ENCODE measurements around the gene ENO2. TPM values are rescaled to one million over a fixed set of nuclear protein-coding genes. Genes with fewer than 3 reads are reported as not detected.
"Not testable (repeated sequence)": the region's sequence is repeated elsewhere in the genome, so short reads cannot be mapped to it uniquely, and the experiment has no call there.

Gene ENO2
- total RNA-seq, 4 donors from 2014 or later = 13.0 to 25.3 (median 19.8) TPM

DNA sequence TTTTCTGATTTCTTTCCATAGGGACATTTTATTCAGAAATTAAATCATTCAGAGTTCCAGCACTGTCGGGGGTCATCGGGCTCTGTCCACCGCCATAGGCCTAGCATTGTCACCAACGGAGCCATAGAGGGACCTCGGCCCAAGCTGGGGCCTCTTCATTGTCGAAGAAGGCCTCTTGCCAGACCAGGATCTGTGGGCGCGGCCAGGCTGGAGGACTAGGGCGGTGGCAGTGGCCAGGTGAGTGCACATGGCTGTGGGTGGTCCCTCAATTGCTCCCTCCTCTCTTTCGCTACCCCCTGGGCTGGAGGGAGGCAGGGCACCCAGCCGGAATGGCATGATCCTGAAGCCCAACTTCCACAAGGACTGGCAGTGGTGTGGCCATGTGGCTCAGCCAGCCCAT, 30.7 kb upstream of the ENO2 start:
- Histone ChIP-seq H3K36me3 (peaks cover 0 to 10% of the 10 kb centered on the region in 2 donors), H3K4me3 (replicated peaks in 1 of 3) (no peak overlapping the region), H3K27ac (no peak overlapping the region), H3K9me3 (no peaks in the 10 kb centered on the region), H3K4me1 (peaks cover 0 to 7% of the 10 kb centered on the region in 2 donors), H3K27me3 (no peaks in the 10 kb centered on the region)
- DNase-seq = no peak
- WGBS, 2 donors = 96 to 97% methylated on average over 9 to 11 of the region's 11 CpGs
- TF ChIP-seq POLR2A (IDR thresholded peaks at IDR 0.05) = no peak
- TF ChIP-seq, protein P1, sequence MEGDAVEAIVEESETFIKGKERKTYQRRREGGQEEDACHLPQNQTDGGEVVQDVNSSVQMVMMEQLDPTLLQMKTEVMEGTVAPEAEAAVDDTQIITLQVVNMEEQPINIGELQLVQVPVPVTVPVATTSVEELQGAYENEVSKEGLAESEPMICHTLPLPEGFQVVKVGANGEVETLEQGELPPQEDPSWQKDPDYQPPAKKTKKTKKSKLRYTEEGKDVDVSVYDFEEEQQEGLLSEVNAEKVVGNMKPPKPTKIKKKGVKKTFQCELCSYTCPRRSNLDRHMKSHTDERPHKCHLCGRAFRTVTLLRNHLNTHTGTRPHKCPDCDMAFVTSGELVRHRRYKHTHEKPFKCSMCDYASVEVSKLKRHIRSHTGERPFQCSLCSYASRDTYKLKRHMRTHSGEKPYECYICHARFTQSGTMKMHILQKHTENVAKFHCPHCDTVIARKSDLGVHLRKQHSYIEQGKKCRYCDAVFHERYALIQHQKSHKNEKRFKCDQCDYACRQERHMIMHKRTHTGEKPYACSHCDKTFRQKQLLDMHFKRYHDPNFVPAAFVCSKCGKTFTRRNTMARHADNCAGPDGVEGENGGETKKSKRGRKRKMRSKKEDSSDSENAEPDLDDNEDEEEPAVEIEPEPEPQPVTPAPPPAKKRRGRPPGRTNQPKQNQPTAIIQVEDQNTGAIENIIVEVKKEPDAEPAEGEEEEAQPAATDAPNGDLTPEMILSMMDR (IDR thresholded peaks at IDR 0.05) = no peak
- intact Hi-C loops (cut with DNase I) = no loop called here

DNA sequence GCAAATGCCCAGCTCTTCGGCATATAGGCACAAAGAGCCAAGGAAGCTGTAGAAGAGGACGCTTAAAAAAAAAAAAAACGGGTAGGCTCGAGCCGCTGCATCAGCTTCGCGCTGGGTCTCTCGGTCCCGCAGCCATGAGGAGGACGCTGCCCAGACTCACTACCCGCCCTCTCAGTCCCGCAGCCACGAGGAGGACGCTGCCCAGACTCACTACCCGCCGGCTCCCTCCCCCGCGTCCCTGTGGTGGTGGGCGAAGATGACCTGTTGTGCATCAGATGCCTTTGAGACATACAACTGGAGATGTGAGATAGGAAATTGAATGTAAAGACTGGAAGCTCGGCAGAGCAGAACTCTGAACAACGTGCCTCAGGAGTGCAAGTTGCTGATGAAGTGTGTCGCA, 29.8 kb upstream of the ENO2 start:
- no peak overlapping the region for H3K27ac ChIP-seq
- DNase-seq = no peak
- TF ChIP-seq, protein P1 (IDR thresholded peaks at IDR 0.05) = no peak
- no peak for TF ChIP-seq POLR2A (IDR thresholded peaks at IDR 0.05)
- H3K9me3 ChIP-seq = no peaks in the 10 kb centered on the region
- intact Hi-C loops (cut with DNase I) = no loop called here
- 81 to 87% methylated on average over 22 of the region's 22 CpGs for WGBS, 2 donors
- no peaks in the 10 kb centered on the region for H3K27me3 ChIP-seq
- peaks cover 0 to 10% of the 10 kb centered on the region in 2 donors for H3K36me3 ChIP-seq
- peaks cover 0 to 7% of the 10 kb centered on the region in 2 donors for H3K4me1 ChIP-seq
- no peak overlapping the region for H3K4me3 ChIP-seq (replicated peaks in 1 of 3)

DNA sequence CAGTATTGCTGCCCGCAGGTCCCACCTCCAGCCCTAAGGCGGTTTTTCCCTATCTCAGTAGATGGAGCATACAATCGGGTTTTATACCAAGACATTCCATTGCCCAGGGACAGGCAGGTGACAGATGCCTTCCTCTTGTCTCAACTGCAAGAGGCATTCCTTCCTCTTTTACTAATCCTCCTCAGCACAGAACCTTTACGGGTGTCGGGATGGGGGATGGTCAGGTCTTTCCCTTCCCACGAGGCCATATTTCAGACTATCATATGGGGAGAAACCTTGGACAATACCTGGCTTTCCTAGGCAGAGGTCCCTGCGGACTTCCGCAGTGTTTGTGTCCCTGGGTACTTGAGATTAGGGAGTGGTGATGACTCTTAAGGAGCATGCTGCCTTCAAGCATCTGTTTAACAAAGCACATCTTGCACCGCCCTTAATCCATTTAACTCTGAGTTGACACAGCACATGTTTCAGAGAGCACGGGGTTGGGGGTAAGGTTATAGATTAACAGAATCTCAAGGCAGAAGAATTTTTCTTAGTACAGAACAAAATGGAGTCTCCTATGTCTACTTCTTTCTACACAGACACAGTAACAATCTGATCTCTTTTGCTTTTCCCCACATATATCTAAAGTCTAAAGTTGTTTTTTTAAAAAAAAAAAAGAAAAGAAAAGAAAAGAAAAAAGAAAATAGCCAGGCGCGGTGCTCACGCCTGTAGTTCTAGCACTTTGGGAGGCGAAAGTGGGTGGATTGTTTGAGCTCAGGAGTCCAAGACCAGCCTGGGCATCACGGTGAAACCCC, 28.0 kb upstream of the ENO2 start:
- H3K4me1 ChIP-seq = peaks cover 1 to 15% of the 10 kb centered on the region in 2 donors
- 62 to 68% methylated on average over 12 of the region's 15 CpGs for WGBS, 2 donors
- intact Hi-C loops (cut with DNase I); H3K9me3 ChIP-seq; H3K4me3 ChIP-seq (replicated peaks in 1 of 3); H3K27me3 ChIP-seq; DNase-seq; H3K36me3 ChIP-seq: not testable (repeated sequence)
- H3K27ac ChIP-seq = peak overlapping the region in 1 of 3 donors; percentile 45

DNA sequence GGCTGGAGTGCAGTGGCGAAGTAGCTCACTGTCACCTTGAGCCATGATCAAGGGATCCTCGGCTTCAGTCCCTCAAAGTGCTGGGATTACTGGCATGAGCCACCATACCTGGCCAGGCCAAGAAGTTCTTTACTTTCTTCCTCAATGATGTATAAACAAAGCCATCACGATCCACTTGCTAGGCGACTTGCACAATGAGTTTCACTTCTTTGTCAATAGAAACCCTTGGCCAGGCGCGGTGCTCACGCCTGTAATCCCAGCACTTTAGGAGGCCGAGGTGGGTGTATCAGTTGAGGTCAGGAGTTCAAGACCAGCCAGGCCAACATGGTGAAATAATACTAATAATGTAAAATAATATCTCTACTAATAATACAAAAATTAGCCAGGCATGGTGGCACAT, 26.9 kb upstream of the ENO2 start:
- Histone ChIP-seq H3K27ac (peak overlapping the region in 1 of 3 donors; percentile 45), H3K4me3 (replicated peaks in 1 of 3) (no peak overlapping the region), H3K9me3 (no peaks in the 10 kb centered on the region), H3K36me3 (peaks cover 0 to 10% of the 10 kb centered on the region in 2 donors), H3K27me3 (no peaks in the 10 kb centered on the region), H3K4me1 (peaks cover 6 to 23% of the 10 kb centered on the region in 2 donors)
- TF ChIP-seq, protein P1 (IDR thresholded peaks at IDR 0.05) = no peak
- TF ChIP-seq POLR2A (IDR thresholded peaks at IDR 0.05) = no peak
- 86 to 92% methylated on average over 8 of the region's 8 CpGs for WGBS, 2 donors
- intact Hi-C loops (cut with DNase I) = no loop called here
- DNase-seq = no peak

DNA sequence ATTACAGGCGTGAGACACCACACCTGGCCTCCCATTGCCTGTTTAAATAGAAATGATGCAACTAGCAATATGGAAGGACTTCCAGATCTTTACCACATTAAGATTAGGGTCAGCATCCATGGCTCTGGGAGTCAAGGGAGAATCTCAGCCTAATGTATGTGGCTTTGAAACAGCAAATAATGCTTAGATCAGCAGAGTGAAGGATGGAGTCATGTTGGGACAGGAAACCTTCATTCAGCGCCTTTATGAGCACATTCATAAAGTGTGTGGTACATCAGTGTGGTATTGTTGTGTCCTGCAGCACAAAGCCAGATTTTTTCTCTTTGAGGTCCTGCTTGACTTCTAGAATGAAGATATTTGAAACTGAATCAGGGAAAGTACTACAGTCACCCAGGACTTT, 26.0 kb upstream of the ENO2 start:
- WGBS, 2 donors = 90 to 100% methylated on average over 2 of the region's 2 CpGs
- no peaks in the 10 kb centered on the region for H3K9me3 ChIP-seq
- H3K27ac ChIP-seq = no peak overlapping the region
- H3K4me3 ChIP-seq (replicated peaks in 1 of 3) = no peak overlapping the region
- H3K27me3 ChIP-seq = no peaks in the 10 kb centered on the region
- peaks cover 0 to 10% of the 10 kb centered on the region in 2 donors for H3K36me3 ChIP-seq
- H3K4me1 ChIP-seq = peaks cover 6 to 23% of the 10 kb centered on the region in 2 donors
- intact Hi-C loops (cut with DNase I) = no loop called here
- TF ChIP-seq, protein P1 (IDR thresholded peaks at IDR 0.05) = no peak
- TF ChIP-seq POLR2A (IDR thresholded peaks at IDR 0.05) = no peak
- DNase-seq = no peak

DNA sequence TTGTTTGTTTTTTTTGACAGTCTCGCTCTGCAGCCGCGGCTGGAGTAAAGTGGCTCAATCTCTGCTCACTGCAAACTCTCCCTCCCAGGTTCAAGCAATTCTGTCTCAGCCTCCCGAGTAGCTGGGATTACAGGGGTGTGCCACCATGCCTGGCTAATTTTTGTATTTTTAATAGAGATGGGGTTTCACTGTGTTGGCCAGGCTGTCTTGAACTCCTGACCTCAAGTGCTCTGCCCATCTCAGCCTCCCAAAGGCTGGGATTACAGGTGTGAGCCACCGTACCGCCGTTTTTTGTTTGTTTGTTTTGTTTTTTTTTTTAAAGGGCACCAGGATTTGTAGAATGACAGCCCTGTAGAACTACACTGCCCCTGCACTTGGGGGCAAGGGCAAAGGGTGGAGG, 25.6 kb upstream of the ENO2 start:
- H3K27me3 ChIP-seq; H3K36me3 ChIP-seq; H3K4me3 ChIP-seq (replicated peaks in 1 of 3); intact Hi-C loops (cut with DNase I); H3K9me3 ChIP-seq; DNase-seq: not testable (repeated sequence)
- Histone ChIP-seq H3K27ac (peak overlapping the region in 1 of 3 donors; percentile 26), H3K4me1 (peaks cover 6 to 23% of the 10 kb centered on the region in 2 donors)
- 79 to 86% methylated on average over 7 of the region's 7 CpGs for WGBS, 2 donors

DNA sequence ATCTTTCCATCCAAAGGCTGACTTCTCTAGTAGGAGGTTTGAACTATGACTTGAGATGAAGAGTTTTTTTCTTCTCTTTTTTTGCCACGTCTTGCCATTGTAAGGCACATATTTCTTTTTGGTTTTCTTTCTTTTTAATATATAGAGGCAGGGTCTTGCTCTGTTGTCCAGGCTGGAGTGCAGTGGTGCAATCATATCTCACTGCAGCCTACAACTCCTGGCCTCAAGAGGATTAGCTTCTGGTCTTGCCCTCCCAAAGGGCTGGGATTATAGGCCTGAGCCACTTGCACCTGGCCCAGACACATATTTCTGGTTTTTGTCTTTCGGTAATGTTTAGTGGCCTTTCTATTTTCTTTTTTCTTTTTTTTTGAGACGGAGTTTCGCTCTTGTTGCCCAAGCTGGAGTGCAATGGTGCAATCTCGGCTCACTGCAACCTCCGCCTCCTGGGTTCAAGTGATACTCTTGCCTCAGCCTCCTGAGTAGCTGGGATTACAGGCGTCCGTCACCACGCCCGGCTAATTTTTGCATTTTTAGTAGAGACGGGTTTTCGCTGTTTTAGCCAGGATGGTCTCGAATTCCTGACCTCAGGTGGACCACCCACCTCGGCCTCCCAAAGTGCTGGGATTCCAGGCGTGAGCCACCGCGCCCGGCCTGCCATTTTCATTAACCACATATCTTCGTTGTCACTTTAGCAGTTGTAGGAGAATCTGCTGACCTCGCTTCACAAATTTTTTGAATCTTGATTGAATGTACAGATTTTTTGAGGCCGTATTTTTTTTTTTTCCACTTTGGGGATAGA, 24.4 kb upstream of the ENO2 start:
- Histone ChIP-seq H3K27ac (peak overlapping the region; percentile 81 to 99 (median 90)), H3K4me1 (peaks cover 6 to 23% of the 10 kb centered on the region in 2 donors)
- H3K9me3 ChIP-seq; H3K36me3 ChIP-seq; DNase-seq; intact Hi-C loops (cut with DNase I); H3K27me3 ChIP-seq; H3K4me3 ChIP-seq (replicated peaks in 1 of 3): not testable (repeated sequence)
- WGBS, 2 donors = 93 to 94% methylated on average over 21 of the region's 21 CpGs

Measured in thyroid gland (tissue), 4 donors.